GM19099 (cell line): ENCODE data around the gene PTPRK.

ENCODE experiments used
- POLR2A ChIP-seq: IDR thresholded peaks from 3 replicates; pipeline ENCODE4 v1.6.1; 2011; ENCODE audit warnings: low read depth; ENCODE audit not compliant: insufficient read length; ENCODE audit errors: extremely low read depth

The PTPRK gene

DNA sequence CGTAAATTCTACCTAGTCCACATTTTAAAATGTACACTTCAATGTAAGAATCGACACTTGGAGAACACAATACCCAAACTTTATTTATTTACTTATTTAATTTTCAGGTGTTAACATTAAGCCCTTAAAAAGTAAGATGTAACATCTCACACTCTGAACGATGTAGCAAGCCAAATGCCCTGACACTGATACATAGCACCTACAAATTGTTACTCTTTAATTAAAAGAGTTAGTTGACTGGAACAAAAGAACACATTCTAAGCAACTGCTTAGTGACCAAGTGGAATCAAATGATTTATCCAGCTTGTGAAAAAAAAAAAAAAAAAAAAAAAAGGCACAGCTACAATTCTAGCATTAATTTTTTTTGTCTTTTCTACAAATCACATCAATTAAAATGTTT lies 327.4 kb downstream of the PTPRK start:
- TF ChIP-seq POLR2A: no peak

GRCh38 chr6:128188678-128189077 lies 331.7 kb downstream of the PTPRK start:
- no peak for TF ChIP-seq POLR2A

GRCh38 chr6:128186729-128187128 lies 333.7 kb downstream of the PTPRK start:
- no peak for TF ChIP-seq POLR2A

DNA sequence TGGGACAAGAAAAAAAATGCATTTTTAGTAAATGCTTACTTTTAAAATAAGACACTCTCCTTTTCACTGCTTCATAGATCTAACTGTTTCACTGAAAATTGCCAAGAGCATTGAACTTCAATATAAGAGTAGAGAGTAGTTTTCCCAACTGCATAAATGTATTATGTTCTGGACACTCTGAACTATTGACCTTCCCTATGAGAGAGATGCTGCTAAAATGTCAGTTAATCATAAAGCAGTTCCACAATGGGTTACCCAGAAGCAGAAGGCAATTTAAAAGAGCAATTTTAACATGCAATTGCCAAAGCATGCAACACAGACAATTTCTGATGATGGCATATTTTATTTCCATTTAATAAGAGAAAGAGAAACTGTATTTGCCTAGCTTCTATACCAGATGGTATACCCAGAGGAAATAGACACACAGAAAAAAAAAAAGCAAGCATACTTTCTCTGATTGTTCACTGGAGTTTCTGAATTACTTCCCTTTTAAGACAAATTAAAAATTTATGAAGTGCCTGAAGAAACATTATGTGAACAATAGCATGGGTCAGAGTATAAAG lies 340.4 kb downstream of the PTPRK start:
- TF ChIP-seq POLR2A: no peak

- TF ChIP-seq POLR2A: no peak
Observed at GRCh38 chr6:128174724-128175123, 345.7 kb downstream of the PTPRK start.

GRCh38 chr6:128172752-128173682 lies 347.4 kb downstream of the PTPRK start:
- TF ChIP-seq POLR2A: no peak

GRCh38 chr6:128172081-128172480 lies 348.3 kb downstream of the PTPRK start:
- TF ChIP-seq POLR2A: no peak

DNA sequence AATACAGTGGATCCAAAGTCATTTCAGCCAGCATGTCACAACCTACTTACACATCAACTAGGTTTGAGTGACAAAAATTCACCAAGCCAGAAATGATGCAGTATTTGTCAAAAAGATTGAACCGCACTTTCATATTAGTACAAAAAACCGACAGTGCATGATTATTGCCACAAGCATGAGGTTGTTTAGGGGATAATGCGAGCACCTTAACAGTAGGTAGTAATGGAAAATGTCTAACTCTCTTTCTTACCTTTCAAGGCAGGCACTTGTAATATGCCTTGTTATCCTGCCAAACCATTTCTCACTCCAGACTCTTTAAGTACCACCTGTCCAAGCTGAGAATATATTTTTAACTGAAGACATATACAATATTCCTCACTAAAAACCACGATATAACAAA lies 349.2 kb downstream of the PTPRK start:
- TF ChIP-seq POLR2A: no peak

DNA sequence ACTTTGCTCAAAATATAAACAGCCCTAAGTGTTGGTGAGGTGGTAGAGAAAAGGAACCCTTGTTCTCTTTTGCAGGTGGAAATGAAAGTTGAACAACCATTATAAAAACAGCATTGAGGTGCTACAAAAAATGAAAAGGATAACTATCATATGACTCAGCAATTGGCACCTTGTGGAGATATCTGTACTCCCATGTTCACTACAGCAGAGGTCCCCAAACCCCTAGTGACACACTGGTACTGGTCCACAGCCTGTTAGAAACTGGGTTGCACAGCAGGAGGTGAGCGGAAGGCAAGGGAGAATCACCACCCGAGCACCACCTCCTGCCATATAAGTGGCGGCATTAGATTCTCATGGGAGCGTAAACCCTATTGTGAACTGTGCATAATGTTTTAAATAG lies 352.2 kb downstream of the PTPRK start:
- no peak for TF ChIP-seq POLR2A

- no peak for TF ChIP-seq POLR2A
Observed at GRCh38 chr6:128167552-128167951, 352.8 kb downstream of the PTPRK start.

- TF ChIP-seq POLR2A: no peak
Observed at GRCh38 chr6:128164254-128164653, 356.1 kb downstream of the PTPRK start.

GRCh38 chr6:128162423-128162822 lies 358.0 kb downstream of the PTPRK start:
- TF ChIP-seq POLR2A: no peak

DNA sequence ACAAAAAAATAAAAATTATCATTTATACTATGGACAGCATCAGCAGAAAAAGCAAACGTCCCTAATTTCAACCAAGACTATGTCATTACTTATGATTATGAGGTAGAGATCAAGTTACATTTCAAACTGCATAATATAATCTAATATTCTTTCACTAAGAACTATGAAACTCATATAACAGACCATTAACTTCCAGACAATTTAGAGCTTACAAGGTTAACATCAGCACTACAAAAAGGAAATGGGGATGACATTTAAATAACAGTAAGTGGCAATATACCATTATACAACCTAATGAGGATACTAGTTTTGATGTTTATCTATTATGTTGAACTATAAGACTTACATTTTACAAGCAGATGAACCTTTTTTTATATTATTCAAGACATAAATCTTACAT lies 358.6 kb downstream of the PTPRK start:
- TF ChIP-seq POLR2A: no peak

- no peak for TF ChIP-seq POLR2A
Observed at GRCh38 chr6:128161263-128161662, 359.1 kb downstream of the PTPRK start.

DNA sequence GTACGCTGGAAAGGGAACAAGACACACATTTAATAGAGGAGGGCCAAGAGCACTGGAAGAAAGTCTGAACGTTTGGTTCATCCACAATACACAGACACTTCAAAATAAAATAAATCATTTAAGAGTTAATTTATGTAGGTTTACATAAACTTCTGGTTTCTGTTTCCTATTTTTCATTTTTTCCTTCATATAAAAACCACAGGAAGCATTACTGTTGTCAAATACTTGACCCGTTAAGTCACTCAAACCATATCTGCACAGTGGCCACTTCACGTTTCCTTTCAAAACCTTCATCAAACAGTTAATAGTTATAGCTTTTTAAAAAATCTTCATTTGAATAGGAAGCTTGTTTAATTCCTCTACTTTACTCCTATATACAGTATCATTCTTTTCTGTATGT lies 361.9 kb downstream of the PTPRK start:
- TF ChIP-seq POLR2A: no peak
